A673 (cell line): ENCODE results near the gene PBX1. TPM values are rescaled to one million over a fixed set of nuclear protein-coding genes. Genes with fewer than 3 reads are reported as not detected.

ENCODE experiments used
- BruUV-seq: library from RNA; stranded (reverse); fragments of 400-500 nt; replicated peaks from 2 replicates; lab custom pipeline; 2021; lab: Mats Ljungman, UMichigan
- CTCF ChIA-PET: fragments of 300-600 bp; sonication (Branson Sonifier 250); formaldehyde crosslinking; loops from one replicate; lab custom pipeline; 2022; ENCODE audit warnings: antibody characterized with exemption; lab: Charles Lee
- POLR2A ChIA-PET: fragments of 300-600 bp; sonication (Branson Sonifier 250); formaldehyde crosslinking; loops from one replicate; lab custom pipeline; 2022; ENCODE audit warnings: antibody characterized with exemption; ENCODE audit not compliant: low non-redundant PET; lab: Charles Lee
- DNase-seq: peaks from one replicate; pipeline ENCODE4 v3.0.0-alpha.2; 2015; ENCODE audit warnings: low spot score
- H3K27ac ChIP-seq: fragments of 200-600 bp; sonication (generic); 2 replicates; pipeline ENCODE4 v1.5.1; 2016; ENCODE audit warnings: mixed run types, low read depth, mild to moderate bottlenecking, mixed read lengths, antibody characterized with exemption, low read length; ENCODE audit not compliant: poor library complexity, severe bottlenecking
- H3K27me3 ChIP-seq: fragments of 200-600 bp; sonication (generic); replicated peaks from 2 replicates; pipeline ENCODE4 v1.6.1; 2017; ENCODE audit warnings: mixed run types, low read depth, mild to moderate bottlenecking, mixed read lengths, antibody characterized with exemption, low read length; ENCODE audit not compliant: insufficient read depth, poor library complexity
- H3K36me3 ChIP-seq: fragments of 200-600 bp; sonication (generic); 2 replicates; pipeline ENCODE4 v1.6.1; 2016; ENCODE audit warnings: mixed run types, mild to moderate bottlenecking, mixed read lengths, antibody characterized with exemption, low read length; ENCODE audit not compliant: insufficient read depth, poor library complexity, severe bottlenecking
- H3K4me1 ChIP-seq: fragments of 200-600 bp; sonication (generic); 2 replicates; pipeline ENCODE4 v1.6.1; 2017; ENCODE audit warnings: mixed run types, mild to moderate bottlenecking, mixed read lengths, antibody characterized with exemption, low read length; ENCODE audit not compliant: insufficient read depth, poor library complexity, severe bottlenecking
- H3K4me3 ChIP-seq: fragments of 200-600 bp; sonication (generic); 2 replicates; pipeline ENCODE4 v1.5.1; 2016; ENCODE audit warnings: low read depth, mixed run types, mild to moderate bottlenecking, mixed read lengths, low read length; ENCODE audit not compliant: poor library complexity, severe bottlenecking
- H3K9me3 ChIP-seq: fragments of 200-600 bp; sonication (generic); 2 replicates; pipeline ENCODE4 v1.6.1; 2016; ENCODE audit warnings: mixed run types, low read depth, mild to moderate bottlenecking, mixed read lengths, antibody characterized with exemption, low read length; ENCODE audit not compliant: poor library complexity, severe bottlenecking
- EZH2 ChIP-seq: fragments of 200-600 bp; sonication (generic); IDR thresholded peaks from 2 replicates; pipeline ENCODE4 v1.6.1; 2017; ENCODE audit warnings: borderline replicate concordance, low read depth, mild to moderate bottlenecking, mixed read lengths, antibody characterized with exemption, low read length; ENCODE audit not compliant: poor library complexity, severe bottlenecking
- intact Hi-C: fragments of 100-400 bp; cut with micrococcal nuclease; formaldehyde crosslinking; loops from one replicate; pipeline ENCODE4 v1.10.0; 2022; ENCODE audit not compliant: unreplicated experiment
- total RNA-seq: library from RNA; stranded (reverse); gene quantifications from 2 replicates; pipeline ENCODE4 v1.2.3, GENCODE V29; 2021
- TF ChIP-seq, protein P1 (sequence below): fragments of 300-800, 200-600 bp; sonication (generic); conservative IDR thresholded peaks from 2 replicates; pipeline ENCODE4 v1.5.1; 2017; ENCODE audit warnings: low read depth, mild to moderate bottlenecking, antibody characterized with exemption, low read length, moderate library complexity, mixed read lengths

Gene PBX1
- total RNA-seq, 1 experiment from 2014 or later: 51.5 TPM

DNA sequence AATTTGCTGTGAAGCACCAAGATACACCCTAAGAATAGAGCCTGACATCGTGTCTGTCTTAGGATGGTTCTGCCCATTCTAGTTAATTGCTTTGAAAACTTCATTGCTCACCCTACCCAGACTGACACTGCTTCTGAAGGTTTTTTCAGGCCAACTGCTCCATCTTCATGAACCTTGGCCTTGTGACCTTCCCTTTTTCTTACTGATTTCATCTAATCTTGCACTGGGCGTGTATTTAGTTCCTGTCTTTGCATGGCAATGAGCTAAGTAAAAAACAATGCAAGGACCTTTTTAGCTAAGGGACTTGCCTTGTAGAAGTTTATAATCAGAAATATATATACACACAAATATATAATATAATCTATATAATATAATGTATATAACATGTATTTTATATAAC lies 108.0 kb downstream of the PBX1 start:
- Histone ChIP-seq H3K36me3 (no peaks in the 10 kb centered on the region), H3K4me3 (no peak overlapping the region), H3K4me1 (peaks cover 17% of the 10 kb centered on the region), H3K27ac (no peak overlapping the region), H3K27me3 (no peaks in the 10 kb centered on the region), H3K9me3 (no peaks in the 10 kb centered on the region)
- BruUV-seq: no TSS peak
- intact Hi-C loops: no loop called here
- no peak for DNase-seq
- TF ChIP-seq, protein P1, sequence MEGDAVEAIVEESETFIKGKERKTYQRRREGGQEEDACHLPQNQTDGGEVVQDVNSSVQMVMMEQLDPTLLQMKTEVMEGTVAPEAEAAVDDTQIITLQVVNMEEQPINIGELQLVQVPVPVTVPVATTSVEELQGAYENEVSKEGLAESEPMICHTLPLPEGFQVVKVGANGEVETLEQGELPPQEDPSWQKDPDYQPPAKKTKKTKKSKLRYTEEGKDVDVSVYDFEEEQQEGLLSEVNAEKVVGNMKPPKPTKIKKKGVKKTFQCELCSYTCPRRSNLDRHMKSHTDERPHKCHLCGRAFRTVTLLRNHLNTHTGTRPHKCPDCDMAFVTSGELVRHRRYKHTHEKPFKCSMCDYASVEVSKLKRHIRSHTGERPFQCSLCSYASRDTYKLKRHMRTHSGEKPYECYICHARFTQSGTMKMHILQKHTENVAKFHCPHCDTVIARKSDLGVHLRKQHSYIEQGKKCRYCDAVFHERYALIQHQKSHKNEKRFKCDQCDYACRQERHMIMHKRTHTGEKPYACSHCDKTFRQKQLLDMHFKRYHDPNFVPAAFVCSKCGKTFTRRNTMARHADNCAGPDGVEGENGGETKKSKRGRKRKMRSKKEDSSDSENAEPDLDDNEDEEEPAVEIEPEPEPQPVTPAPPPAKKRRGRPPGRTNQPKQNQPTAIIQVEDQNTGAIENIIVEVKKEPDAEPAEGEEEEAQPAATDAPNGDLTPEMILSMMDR: no peak
- no peak for TF ChIP-seq EZH2
- CTCF ChIA-PET: no interaction called here
- POLR2A ChIA-PET: no interaction called here

DNA sequence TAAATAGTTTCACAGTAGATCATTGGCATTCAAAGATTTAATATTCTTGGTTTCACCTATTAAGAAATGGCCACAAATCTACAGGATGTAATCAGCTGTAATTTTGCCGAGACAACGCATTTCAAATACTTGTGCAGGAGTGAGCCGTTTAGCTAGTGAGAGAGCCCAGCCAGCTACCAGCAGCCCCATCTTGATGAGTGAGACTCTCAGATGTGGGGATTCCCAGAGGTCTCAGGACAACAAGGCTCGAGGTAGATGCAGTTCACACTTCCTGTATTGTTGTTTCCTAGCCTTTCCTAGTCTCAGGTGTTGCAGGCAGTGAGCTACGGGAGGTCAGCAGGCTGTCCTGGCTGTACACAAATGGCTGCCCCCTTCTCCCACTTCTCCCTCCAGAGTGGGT lies 108.6 kb downstream of the PBX1 start:
- ChIA-PET POLR2A (no interaction called here), CTCF (no interaction called here)
- intact Hi-C loops: no loop called here
- Histone ChIP-seq H3K36me3 (no peaks in the 10 kb centered on the region), H3K27me3 (no peaks in the 10 kb centered on the region), H3K4me3 (no peak overlapping the region), H3K27ac (no peak overlapping the region), H3K9me3 (no peaks in the 10 kb centered on the region), H3K4me1 (peaks cover 12% of the 10 kb centered on the region)
- BruUV-seq: no TSS peak
- no peak for DNase-seq
- TF ChIP-seq EZH2: no peak
- TF ChIP-seq, protein P1: no peak

DNA sequence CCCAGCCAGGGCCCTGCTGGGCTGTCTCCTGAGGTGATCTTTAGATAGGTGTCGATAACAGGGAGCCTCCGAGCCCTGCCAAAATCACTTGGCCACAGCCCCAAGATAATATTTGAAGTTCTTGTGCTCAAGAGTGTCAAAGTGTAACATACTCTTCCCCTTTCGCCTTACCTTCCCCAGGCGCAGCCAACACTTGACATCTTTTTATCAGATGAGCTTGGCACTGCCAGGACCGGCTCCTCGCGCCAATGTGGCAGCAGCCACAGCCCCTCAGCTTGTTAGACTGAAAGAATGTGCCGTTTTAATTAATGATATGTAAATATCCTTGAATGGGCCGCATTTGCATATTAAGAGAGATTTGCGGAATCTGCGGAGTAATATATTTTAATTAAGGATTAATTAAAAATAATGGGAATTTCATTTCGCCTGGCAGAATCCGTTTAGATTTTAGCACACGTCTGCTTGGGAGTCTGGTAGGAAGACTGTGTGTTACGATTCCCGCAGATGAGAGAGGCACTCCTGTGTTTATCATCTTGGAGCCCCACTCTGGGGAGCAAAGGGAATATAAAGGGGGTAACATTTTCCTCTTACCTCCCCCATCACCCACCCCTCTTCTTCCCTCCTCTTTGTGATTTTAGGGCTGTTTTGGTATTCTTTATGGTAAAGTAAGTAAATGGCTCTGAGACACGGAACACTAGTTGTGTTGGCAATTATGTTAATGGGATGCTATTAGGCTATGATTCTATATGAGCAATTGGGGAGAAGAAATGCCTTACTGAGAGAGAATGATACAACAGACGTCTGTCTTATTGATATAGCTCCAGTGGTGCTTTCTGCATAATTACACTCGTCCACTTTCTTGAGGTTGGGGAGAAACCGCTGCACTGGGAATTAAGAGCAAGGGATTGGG lies 109.8 kb downstream of the PBX1 start:
- Histone ChIP-seq H3K4me3 (no peak overlapping the region), H3K36me3 (no peaks in the 10 kb centered on the region), H3K4me1 (peaks cover 6% of the 10 kb centered on the region), H3K27ac (no peak overlapping the region), H3K9me3 (no peaks in the 10 kb centered on the region), H3K27me3 (no peaks in the 10 kb centered on the region)
- TF ChIP-seq, protein P1: no peak
- TF ChIP-seq EZH2: no peak
- BruUV-seq: no TSS peak
- intact Hi-C loops: no loop called here
- ChIA-PET CTCF (no interaction called here), POLR2A (no interaction called here)
- no peak for DNase-seq
